ENCODE data around the gene GFRA4.

The GFRA4 gene

DNA sequence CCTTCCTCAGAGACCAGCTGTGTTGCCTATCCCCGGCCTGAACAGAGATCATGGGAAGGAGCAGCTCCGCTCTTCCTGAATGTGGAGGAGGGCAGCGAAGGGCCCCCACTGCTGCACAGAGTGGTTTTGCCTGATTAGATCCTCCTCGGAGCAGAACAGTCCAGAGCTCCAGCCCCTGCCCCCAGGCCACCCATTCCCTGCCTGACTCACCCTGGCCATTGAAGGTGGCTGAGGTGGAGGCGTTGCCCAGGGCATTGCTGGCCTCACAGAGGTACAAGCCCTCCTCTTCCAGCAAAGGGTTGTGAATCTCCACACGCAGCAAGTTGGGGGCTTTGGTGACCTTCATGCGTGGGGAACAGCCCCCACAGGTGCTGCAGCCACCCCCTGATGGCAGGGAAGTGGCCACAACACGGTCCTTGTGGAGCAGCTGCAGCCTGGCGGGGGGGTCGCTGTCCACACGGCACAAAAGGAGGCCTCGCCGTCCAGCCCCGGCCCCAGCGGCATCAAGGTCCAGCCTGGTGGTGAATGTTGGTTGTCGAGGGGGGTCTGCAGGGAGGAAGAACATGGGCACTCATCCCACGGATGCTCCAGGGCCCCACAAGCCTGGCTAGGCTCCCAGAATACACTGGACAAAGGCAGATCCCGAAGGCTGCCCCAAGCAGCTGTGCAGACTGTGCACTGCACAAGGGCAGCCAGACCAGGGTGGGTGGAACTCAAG, 34.5 kb upstream of the GFRA4 start:
- H3K4me3 ChIP-seq (ENCODE audit: low read depth, low read length), result no peak overlapping the region
- POLR2A ChIA-PET, result interaction anchor here (0.6 kb wide), 1 partner anchor 83 kb away, joined by 3 read pairs; no protein-coding TSS in a partner anchor
- TF ChIP-seq ZNF354C (tag by site-specific recombination; IDR thresholded peaks at IDR 0.05; ENCODE audit: borderline replicate concordance, low read depth) (no peak), ZNF335 (tag by site-specific recombination; conservative IDR thresholded peaks at IDR 0.05) (no peak), ZNF175 (tag by site-specific recombination; IDR thresholded peaks at IDR 0.05) (no peak), SP7 (tag by site-specific recombination; IDR thresholded peaks at IDR 0.05) (no peak), ZNF529 (tag by site-specific recombination; IDR thresholded peaks at IDR 0.05; ENCODE audit: insufficient replicate concordance) (no peak)
- TF ChIP-seq, protein P1, sequence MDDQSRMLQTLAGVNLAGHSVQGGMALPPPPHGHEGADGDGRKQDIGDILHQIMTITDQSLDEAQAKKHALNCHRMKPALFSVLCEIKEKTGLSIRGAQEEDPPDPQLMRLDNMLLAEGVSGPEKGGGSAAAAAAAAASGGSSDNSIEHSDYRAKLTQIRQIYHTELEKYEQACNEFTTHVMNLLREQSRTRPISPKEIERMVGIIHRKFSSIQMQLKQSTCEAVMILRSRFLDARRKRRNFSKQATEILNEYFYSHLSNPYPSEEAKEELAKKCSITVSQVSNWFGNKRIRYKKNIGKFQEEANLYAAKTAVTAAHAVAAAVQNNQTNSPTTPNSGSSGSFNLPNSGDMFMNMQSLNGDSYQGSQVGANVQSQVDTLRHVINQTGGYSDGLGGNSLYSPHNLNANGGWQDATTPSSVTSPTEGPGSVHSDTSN (CRISPR knock-in tag; IDR thresholded peaks at IDR 0.05), result no peak
- TF ChIP-seq, protein P2, sequence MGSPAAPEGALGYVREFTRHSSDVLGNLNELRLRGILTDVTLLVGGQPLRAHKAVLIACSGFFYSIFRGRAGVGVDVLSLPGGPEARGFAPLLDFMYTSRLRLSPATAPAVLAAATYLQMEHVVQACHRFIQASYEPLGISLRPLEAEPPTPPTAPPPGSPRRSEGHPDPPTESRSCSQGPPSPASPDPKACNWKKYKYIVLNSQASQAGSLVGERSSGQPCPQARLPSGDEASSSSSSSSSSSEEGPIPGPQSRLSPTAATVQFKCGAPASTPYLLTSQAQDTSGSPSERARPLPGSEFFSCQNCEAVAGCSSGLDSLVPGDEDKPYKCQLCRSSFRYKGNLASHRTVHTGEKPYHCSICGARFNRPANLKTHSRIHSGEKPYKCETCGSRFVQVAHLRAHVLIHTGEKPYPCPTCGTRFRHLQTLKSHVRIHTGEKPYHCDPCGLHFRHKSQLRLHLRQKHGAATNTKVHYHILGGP (tag by site-specific recombination; IDR thresholded peaks at IDR 0.05), result no peak
- TF ChIP-seq, protein P3, sequence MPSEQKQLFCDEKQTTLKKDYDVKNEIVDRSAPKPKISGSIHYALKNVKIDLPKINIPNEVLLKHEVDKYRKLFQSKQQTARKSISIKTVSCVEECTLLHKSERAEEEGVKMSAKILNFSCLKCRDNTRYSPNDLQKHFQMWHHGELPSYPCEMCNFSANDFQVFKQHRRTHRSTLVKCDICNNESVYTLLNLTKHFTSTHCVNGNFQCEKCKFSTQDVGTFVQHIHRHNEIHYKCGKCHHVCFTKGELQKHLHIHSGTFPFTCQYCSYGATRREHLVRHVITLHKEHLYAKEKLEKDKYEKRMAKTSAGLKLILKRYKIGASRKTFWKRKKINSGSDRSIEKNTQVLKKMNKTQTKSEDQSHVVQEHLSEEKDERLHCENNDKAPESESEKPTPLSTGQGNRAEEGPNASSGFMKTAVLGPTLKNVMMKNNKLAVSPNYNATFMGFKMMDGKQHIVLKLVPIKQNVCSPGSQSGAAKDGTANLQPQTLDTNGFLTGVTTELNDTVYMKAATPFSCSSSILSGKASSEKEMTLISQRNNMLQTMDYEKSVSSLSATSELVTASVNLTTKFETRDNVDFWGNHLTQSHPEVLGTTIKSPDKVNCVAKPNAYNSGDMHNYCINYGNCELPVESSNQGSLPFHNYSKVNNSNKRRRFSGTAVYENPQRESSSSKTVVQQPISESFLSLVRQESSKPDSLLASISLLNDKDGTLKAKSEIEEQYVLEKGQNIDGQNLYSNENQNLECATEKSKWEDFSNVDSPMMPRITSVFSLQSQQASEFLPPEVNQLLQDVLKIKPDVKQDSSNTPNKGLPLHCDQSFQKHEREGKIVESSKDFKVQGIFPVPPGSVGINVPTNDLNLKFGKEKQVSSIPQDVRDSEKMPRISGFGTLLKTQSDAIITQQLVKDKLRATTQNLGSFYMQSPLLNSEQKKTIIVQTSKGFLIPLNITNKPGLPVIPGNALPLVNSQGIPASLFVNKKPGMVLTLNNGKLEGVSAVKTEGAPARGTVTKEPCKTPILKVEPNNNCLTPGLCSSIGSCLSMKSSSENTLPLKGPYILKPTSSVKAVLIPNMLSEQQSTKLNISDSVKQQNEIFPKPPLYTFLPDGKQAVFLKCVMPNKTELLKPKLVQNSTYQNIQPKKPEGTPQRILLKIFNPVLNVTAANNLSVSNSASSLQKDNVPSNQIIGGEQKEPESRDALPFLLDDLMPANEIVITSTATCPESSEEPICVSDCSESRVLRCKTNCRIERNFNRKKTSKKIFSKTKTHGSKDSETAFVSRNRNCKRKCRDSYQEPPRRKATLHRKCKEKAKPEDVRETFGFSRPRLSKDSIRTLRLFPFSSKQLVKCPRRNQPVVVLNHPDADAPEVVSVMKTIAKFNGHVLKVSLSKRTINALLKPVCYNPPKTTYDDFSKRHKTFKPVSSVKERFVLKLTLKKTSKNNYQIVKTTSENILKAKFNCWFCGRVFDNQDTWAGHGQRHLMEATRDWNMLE (tag by site-specific recombination; conservative IDR thresholded peaks at IDR 0.05; ENCODE audit: low read depth), result no peak
- H3K27ac ChIP-seq (ENCODE audit: extremely low read depth, low read depth, low read length), result no peak overlapping the region
- CTCF ChIA-PET, result interaction anchor here (0.7 to 4.7 kb wide), 8 partner anchors 11 to 1385 kb away, joined by 3 to 40 read pairs (median 5); no protein-coding TSS in a partner anchor
- H3K36me3 ChIP-seq (ENCODE audit: control insufficient read depth in 2 of 2, insufficient read depth in 1 of 2, low read length in 2 of 2), result no peaks in the 10 kb centered on the region
- no peaks in the 10 kb centered on the region for H3K4me1 ChIP-seq (ENCODE audit: control insufficient read depth, insufficient read depth, low read length)
- no peaks in the 10 kb centered on the region for H3K9me3 ChIP-seq (ENCODE audit: control insufficient read depth, insufficient read depth, low read depth, low read length)

DNA sequence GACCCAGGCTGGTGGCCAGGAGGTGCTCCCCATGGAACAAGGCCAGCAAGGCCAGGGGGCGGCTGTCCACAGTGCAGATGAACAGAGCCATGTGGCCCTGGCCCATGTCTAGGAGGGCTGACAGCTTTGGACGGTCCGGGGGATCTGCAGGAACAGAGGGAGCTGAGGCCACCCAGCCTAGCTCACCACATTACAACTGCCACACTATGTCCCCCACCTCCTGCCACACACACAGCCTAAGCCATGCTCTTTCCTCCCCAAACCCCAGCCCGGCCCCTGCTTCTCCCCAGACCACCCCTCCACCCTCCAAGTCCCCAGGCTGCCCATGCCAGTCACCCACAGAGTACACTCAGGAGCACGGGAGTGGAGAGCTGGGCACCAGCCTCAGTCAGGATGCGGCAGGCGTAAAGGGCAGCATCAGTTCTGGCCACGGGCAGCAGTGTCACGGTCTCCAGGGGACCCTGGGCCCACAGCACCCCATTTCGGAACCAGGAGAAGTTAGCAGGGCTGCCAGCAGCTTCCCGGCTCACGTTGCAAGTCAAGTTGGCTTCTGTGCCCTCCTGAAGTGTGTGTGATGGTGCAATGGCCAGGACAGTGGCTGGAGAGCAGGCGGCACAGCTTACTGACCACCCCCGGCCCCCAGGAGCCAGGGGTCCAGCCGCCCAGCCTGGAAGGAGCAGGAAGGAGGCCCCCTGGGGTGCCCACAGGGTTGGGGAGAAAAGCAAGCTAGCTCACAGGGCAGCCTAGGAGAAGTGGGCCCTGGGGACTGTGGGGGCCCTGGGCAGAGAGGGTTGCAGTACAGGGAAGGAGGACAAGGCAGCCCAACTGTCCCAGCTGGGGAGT, 33.8 kb upstream of the GFRA4 start:
- ChIA-PET CTCF (interaction anchor here (0.7 to 4.3 kb wide), 16 partner anchors 9 to 1385 kb away, joined by 3 to 28 read pairs (median 4); partner anchors contain the start of genes ADAM33 and ADISSP), POLR2A (interaction anchor here (0.5 to 0.6 kb wide), 3 partner anchors 11 to 312 kb away, joined by 3 to 4 read pairs (median 3); no protein-coding TSS in a partner anchor)
- no peak overlapping the region for H3K27ac ChIP-seq (ENCODE audit: extremely low read depth, low read depth, low read length)
- no peak overlapping the region for H3K4me3 ChIP-seq (ENCODE audit: low read depth, low read length)
- no peaks in the 10 kb centered on the region for H3K9me3 ChIP-seq (ENCODE audit: control insufficient read depth, insufficient read depth, low read depth, low read length)
- no peaks in the 10 kb centered on the region for H3K4me1 ChIP-seq (ENCODE audit: control insufficient read depth, insufficient read depth, low read length)
- H3K36me3 ChIP-seq (ENCODE audit: control insufficient read depth in 2 of 2, insufficient read depth in 1 of 2, low read length in 2 of 2), result no peaks in the 10 kb centered on the region
- TF ChIP-seq, protein P4, sequence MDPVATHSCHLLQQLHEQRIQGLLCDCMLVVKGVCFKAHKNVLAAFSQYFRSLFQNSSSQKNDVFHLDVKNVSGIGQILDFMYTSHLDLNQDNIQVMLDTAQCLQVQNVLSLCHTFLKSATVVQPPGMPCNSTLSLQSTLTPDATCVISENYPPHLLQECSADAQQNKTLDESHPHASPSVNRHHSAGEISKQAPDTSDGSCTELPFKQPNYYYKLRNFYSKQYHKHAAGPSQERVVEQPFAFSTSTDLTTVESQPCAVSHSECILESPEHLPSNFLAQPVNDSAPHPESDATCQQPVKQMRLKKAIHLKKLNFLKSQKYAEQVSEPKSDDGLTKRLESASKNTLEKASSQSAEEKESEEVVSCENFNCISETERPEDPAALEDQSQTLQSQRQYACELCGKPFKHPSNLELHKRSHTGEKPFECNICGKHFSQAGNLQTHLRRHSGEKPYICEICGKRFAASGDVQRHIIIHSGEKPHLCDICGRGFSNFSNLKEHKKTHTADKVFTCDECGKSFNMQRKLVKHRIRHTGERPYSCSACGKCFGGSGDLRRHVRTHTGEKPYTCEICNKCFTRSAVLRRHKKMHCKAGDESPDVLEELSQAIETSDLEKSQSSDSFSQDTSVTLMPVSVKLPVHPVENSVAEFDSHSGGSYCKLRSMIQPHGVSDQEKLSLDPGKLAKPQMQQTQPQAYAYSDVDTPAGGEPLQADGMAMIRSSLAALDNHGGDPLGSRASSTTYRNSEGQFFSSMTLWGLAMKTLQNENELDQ (tag by site-specific recombination; IDR thresholded peaks at IDR 0.05; ENCODE audit: low read depth), result no peak
- TF ChIP-seq TCF7L2 (IDR thresholded peaks at IDR 0.05; ENCODE audit: borderline replicate concordance, low read depth, low read length) (no peak), ZNF16 (tag by site-specific recombination; IDR thresholded peaks at IDR 0.05; ENCODE audit: low read depth) (no peak), ZNF112 (tag by site-specific recombination; IDR thresholded peaks at IDR 0.05) (no peak), ZNF324 (tag by site-specific recombination; IDR thresholded peaks at IDR 0.05) (no peak), ZNF544 (tag by site-specific recombination; IDR thresholded peaks at IDR 0.05) (no peak), ZXDB (tag by site-specific recombination; IDR thresholded peaks at IDR 0.05) (no peak), ZNF426 (tag by site-specific recombination; IDR thresholded peaks at IDR 0.05) (no peak), ZNF555 (tag by site-specific recombination; conservative IDR thresholded peaks at IDR 0.05) (no peak), ZNF529 (tag by site-specific recombination; IDR thresholded peaks at IDR 0.05; ENCODE audit: insufficient replicate concordance) (no peak), HOXA7 (CRISPR knock-in tag; IDR thresholded peaks at IDR 0.05; ENCODE audit: borderline replicate concordance) (no peak), ZNF521 (tag by site-specific recombination; IDR thresholded peaks at IDR 0.05) (no peak)
- TF ChIP-seq, protein P5, sequence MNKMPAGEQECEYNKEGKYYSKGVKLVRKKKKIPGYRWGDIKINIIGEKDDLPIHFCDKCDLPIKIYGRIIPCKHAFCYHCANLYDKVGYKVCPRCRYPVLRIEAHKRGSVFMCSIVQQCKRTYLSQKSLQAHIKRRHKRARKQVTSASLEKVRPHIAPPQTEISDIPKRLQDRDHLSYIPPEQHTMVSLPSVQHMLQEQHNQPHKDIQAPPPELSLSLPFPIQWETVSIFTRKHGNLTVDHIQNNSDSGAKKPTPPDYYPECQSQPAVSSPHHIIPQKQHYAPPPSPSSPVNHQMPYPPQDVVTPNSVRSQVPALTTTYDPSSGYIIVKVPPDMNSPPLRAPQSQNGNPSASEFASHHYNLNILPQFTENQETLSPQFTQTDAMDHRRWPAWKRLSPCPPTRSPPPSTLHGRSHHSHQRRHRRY (tag by site-specific recombination; IDR thresholded peaks at IDR 0.05), result no peak
